ENCODE results near the gene TMCC1.

DNA sequence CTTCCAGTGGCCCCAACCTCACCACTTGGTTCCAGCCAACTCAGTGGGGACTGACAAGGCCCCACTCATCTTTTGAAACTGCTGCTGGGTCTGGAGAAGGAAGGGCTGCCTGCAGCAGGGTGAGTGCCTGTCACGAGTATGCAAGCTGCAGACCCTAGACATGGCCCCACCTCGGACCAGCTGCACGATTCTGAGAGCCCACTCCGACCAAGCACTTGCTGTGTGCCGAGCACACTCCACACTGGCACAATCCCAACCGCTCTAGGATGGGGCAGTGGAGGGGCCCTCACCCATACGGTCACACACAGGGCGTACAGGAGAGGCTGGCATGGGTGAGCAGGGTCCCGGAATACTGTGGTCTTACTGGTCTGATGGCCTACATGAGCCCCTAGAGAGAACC is 279.1 kb downstream of the TMCC1 start:
- TF ChIP-seq MXI1 (IDR thresholded peaks at IDR 0.05; ENCODE audit: low read depth, low read length), result no peak
- TF ChIP-seq NRF1 (IDR thresholded peaks at IDR 0.05; ENCODE audit: low read depth, low read length), result no peak
- TF ChIP-seq, protein P1, sequence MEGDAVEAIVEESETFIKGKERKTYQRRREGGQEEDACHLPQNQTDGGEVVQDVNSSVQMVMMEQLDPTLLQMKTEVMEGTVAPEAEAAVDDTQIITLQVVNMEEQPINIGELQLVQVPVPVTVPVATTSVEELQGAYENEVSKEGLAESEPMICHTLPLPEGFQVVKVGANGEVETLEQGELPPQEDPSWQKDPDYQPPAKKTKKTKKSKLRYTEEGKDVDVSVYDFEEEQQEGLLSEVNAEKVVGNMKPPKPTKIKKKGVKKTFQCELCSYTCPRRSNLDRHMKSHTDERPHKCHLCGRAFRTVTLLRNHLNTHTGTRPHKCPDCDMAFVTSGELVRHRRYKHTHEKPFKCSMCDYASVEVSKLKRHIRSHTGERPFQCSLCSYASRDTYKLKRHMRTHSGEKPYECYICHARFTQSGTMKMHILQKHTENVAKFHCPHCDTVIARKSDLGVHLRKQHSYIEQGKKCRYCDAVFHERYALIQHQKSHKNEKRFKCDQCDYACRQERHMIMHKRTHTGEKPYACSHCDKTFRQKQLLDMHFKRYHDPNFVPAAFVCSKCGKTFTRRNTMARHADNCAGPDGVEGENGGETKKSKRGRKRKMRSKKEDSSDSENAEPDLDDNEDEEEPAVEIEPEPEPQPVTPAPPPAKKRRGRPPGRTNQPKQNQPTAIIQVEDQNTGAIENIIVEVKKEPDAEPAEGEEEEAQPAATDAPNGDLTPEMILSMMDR (IDR thresholded peaks at IDR 0.05), result no peak
- no peak for TF ChIP-seq POLR2AphosphoS5 (IDR thresholded peaks at IDR 0.05; ENCODE audit: low read depth, low read length)
- TF ChIP-seq EZH2phosphoT487 (IDR thresholded peaks at IDR 0.05; ENCODE audit: borderline replicate concordance, low read depth), result no peak
- TF ChIP-seq, protein P2, sequence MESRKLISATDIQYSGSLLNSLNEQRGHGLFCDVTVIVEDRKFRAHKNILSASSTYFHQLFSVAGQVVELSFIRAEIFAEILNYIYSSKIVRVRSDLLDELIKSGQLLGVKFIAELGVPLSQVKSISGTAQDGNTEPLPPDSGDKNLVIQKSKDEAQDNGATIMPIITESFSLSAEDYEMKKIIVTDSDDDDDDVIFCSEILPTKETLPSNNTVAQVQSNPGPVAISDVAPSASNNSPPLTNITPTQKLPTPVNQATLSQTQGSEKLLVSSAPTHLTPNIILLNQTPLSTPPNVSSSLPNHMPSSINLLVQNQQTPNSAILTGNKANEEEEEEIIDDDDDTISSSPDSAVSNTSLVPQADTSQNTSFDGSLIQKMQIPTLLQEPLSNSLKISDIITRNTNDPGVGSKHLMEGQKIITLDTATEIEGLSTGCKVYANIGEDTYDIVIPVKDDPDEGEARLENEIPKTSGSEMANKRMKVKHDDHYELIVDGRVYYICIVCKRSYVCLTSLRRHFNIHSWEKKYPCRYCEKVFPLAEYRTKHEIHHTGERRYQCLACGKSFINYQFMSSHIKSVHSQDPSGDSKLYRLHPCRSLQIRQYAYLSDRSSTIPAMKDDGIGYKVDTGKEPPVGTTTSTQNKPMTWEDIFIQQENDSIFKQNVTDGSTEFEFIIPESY (IDR thresholded peaks at IDR 0.05; ENCODE audit: borderline replicate concordance, low read depth), result no peak
